Inflammatory macrophage (primary cell): ENCODE measurements around the gene EFNA1.
"Not testable (repeated sequence)": the region's sequence is repeated elsewhere in the genome, so short reads cannot be mapped to it uniquely, and the experiment has no call there.

Source experiments
- DNase-seq, 2 donors: peaks; one replicate each; pipeline ENCODE4 v3.0.0-alpha.2; 2020 to 2022

Gene EFNA1

DNA sequence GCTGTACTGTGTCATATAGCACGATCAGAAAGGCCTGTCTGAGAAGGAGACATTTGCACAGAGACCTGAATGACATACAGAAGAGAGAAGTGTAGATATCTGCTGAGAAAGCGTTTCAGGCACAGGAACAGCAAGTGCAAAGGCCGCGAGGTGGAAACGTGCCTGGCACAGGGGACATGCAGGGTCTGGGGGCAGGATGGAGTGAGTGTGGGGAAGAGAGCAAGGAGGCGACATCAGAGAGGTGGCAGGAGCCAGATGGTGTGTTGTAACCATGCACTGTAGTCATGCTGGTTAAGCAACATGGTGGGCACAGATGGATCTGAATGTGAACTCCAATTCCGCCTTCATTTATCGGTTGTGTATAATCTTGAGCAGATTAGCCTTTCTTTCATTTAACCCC is 32.5 kb downstream of the EFNA1 start:
- no peak for DNase-seq

DNA sequence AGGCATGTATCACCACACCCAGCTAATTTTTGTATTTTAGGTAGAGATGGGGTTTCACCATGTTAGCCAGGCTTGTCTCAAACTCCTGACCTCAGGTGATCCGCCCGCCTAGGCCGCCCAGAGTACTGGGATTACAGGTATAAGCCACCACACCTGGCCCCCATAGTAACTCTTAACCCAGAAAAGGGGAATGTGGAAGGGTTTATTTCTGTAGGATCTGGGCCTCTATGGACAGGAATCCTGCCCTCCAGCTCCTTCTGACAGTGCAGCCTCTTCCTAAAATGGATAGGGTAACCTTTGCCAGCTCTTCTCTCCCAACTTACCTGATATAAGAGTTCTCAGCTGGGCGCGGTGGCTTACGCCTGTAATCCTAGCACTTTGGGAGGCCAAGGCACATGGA is 35.0 kb downstream of the EFNA1 start:
- not testable (repeated sequence) for DNase-seq

DNA sequence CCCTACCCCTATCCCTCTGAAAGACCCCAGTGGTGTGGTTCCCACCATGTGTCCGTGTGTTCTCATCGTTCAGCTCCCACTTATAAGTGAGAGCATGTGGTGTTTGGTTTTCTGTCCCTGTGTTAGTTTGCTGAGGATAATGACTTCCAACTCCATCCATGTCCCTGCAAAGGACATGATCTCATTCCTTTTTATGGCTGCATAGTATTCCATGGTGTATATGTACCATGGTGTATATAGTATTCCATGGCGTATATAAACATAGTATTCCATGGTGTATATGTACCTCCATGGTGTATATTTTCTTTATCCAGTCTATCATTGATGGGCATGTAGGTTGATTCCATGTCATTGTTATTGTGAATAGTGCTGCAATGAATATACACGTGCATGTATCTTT is 36.1 kb downstream of the EFNA1 start:
- not testable (repeated sequence) for DNase-seq

DNA sequence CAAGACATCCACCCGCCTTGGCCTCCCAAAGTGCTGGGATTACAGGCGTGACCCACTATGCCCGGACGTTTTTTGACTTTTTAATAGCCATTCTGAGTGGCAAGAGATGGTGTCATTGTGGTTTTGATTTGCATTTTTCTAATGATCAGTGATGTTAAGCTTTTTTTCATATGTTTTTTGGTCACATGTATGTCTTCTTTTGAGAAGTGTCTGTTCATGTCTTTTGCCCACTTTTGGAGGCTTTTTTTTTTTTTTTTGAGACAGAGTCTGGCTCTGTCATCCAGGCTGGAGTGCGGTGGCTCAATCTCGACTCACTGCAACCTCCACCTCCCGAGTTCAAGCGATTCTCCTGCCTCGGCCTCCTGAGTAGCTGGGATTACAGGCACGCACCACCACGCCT is 36.9 kb downstream of the EFNA1 start:
- not testable (repeated sequence) for DNase-seq

DNA sequence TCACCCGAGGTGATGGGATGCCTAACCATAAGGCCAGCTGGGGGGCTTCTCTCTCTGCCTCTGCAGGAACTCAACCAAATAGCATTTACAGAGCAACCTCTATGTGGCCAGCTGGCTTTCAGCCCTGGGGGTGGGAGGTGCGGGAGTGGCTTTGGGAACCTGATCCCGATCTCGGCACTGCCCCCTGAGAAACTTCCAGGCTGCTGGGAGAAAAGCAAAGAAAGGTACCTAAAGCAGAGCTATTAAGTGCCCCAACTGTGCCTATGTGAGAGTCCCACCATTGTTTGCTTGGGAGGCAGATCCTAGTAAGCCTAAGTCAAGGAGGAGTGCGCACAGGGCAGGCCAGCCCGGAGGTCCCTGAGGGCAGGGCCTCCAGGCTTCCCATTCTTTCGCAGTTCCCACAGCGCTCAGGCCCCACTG is 38.4 kb downstream of the EFNA1 start:
- no peak for DNase-seq

DNA sequence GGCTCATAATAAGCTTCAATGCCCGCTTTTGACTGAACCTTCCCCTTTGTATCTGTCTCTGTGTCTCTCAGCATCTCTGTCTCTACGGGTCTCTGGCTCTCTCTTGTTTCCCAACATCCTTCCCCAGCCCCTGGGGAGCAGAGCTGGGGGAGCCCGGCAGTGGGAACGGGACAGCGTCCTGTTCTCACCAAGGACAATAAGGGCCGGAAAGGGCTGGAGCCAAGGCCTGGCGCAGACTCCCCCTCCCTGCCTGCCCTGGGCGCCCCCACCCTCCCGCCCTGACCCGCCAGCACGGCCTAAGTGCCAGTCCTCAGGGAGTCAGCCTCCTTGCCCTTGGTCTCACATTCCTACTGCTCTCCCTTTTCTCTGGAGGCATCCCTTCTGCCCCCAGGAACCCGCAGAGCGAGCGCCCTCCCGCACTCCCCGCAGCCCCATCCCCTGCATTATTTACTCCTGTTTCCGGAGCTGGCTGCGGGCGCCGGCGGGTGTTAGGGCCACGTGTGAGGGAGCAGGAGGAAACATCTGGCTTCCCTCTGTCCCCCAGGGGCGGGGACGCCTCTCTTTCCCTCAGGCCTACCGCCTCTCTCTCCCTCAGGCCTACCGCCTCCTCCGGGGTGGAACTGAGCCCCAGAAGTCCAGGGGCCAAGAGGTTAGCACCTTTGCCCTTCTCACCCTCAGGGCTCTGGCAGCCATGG is 38.9 kb downstream of the EFNA1 start:
- DNase-seq: no peak

DNA sequence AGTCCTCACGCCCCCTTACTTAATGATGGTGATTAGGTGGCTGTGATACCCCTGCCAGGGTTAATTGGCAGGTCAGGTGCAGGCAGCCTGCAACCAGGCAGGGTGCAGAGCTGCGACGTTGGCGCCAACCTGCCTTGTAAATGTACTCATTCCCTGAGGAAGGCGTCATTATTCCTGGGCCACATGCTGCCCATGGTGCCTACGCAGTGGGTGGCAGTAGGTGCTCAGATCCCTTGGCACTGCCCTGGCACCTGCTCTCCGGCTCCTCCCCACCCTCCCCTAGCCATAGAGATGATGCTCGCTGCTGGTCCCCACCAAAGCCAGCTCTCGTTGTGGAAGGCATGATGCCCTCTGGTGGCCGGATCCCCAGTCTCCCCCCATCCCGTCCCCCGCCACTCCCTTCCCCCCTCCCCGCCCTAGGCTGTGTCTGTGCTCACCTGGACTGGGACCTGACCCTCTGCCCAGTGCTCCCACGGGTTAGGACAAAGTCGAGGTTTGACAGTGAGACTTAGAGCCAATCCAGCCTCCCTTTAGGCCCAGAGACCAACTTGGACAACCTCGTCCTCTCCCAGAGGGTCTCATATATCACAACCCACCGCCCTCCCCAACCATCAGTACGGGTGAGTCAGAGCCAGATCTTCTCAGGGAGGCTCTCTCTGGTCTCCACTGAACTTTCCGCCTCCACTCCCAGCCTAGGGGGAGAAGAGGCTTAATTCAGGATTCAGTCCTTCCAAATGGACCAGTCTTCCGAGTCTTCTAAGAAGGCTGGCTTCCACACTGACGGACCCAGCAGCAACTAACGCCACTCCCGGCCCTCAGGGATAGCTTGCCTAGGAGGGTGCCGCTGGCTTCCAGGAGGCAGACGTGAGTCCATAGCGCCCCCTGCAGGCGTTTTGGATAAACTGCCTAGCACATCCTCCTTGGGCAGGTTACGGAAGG is 39.8 kb downstream of the EFNA1 start:
- peak; percentile 87 to 90 for DNase-seq

DNA sequence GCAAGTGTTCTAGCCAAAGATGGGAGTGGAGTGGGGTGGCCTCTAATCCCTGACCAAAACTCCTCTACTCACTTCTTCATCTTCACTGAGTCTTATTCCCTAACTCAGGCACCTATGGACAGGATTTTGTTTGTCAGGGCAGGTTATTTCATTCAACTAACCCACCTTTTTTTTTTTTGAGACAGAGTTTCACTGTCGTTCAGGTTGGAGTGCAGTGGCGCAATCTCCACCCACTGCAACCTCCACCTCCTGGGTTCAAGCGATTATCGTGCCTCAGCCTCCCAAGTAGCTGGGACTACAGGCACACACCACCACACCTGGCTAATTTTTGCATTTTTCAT is 40.4 kb downstream of the EFNA1 start:
- DNase-seq: not testable (repeated sequence)

DNA sequence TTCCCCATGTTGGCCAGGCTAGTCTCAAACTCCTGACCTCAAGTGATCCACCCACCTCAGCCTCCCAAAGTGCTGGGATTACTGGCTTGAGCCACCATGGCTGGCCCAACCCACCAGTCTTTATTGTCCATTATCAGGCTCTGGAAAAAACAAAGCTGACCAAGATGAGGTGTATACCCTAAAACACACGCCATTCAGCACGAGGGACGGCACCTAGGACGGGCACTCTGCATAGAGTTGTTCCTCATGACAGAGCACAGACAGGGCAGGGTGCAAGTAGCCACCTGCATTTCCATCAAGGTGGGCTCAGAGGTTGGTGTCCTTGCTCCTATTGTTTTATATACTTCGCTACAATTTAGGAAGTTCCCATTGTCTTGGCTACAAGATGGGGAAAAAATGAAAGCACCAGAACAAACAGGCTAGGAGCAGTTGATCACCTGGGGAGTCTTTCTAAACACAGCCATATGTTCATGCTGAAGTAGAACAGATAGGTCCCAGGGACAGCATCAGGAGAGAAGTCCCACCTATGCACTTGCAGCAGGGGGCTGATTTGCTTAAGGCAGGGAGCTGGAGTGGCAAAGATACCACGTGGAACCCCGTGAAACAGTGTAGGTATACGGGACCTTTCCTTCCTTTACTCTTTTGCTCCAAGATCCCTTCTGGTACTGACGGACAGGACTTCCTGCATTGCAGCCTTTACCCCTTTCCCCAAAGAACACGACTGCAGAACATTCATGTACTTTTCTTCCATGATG is 41.0 kb downstream of the EFNA1 start:
- no peak for DNase-seq

DNA sequence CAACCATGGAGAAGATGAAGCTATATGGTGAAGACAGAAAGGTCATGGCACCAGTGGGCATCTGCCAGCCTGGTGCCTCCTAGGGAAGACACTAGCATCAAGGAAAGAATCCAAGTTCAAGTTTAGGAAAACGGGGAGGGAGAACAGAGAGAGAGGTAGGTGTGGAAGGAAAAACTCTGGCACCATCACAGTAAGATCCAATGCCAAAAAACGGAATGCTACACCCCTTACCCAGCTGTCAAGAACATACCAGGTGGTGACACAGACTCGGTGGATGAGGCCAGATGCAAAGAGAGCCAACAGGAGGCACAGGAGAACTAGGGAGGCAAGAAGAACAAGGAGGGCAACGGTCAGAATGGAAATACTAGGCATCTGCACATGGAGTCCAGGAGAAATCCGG is 41.9 kb downstream of the EFNA1 start:
- DNase-seq: no peak

DNA sequence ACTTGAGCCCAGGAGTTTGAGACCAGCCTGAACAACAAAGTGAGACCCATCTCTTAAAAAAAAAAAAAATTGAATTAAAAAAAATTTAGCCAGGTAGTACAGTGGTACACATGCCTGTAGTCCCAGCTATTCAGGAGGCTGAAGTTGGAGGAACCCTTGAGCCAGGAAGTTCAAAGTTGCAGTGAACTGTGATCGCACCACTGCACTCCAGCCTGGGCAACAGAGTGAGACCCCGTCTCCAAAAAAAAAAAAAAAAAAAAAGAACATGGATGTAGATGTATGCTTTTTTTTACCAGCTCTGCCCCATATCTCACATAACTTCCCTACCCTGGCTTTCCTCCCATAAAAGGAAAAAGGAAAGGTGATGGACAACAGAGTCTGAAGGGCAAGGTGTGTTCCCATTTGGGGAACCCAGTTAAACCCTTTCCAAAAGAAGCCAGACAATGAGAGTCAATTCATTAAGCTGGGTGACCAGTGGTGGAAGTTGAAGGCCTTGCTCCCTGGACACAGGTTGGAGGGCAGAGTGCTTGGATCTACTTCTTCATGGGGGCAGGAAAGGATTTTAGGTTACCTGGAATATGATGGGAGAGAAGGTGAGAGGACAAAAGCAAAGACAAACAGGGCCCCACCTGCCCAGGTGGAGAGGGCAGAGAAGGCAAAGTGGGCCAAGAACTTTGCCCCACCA is 42.6 kb downstream of the EFNA1 start:
- DNase-seq: no peak

DNA sequence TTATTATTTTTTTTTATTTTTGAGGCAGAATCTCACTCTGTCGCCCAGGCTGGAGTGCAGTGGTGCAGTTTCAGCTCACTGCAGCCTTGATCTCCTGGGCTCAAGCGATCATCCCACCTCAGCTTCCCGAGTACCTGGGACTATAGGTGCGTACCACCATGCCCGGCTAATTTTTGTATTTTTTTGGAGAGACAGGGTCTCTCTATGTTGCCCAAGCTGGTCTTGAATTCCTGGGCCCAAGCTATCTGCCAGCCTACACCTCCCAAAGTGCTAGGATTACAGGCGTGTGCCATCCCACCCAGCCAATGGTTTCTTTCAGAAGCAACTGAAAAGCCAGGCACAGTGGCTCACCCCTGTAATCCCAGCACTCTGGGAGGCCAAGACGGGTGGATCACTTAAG is 43.1 kb downstream of the EFNA1 start:
- no peak for DNase-seq

DNA sequence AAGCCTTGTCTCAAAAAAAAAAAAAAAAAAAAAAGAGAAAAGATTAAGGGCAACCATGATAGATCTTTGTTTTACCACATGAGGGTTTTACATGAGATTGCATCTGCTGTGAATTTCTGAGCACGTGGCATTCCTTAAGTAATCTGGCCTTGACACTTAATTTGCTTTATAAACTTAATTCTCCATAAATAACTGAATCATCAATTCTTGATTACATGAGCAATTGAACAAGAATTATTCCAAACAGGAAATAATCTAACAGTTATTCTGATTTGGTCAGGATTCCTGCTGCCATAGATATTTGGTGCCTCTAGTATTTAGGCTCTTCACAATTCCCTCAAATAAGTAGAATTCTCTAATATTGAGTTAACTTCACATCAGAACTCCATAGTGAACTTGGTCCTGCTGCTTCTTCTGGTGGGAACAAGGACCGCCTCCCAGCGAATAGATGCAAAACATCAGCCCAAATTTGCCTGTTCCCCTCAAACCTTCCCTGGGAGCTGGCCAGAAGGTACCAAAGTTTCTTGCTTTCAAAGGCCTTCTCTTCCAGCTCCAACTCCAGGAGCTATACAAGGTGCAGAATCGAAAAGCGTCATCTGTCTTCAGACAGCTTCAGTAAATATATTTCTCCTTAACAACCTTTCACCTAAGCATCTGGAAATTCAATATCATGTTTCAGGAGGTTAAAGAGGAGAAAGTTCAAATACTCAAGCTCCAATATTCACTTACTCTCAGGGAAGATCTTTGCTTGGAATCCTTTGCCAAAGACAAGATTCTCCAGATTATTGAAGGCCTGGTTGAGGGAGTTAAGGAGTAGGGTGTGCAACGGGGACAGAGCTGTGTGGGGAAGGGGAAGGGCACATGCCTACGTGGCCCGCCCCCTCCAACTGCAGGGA is 44.4 kb downstream of the EFNA1 start:
- DNase-seq: no peak

DNA sequence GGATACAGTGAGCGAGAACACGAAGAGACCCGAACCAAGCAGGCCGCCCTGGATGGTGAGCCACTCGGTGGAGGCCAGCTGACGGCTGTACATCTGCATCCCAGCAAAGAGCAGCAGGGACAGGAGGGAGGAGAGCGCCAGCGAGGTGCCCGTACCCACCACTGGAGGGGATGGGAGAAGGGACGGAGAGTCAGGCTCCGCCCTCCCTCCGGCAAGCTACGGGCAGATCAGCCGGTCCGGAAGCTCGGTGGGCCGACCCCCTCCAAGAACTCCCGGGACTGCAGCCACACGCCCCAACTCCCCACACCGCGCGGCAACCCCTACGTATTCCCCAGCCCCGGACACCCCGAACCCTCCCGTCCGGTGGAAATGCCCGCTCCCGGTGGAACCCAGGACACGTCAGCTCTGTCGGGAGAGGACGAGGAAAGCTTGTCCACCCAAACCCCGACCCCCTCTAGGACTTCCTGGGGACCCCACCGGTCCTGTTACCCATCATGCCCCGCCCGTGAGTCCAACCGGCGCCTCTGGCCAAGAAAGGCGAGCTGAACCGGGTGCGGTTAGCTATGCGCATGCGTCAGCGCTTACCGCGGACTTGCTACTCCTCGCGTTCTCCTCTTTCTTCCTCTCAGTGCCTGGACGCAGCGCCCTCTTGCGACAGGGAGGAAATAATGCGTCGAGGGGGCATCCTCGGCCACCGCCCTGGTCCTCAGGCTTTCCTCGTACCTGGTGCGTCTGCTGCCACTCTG is 45.2 kb downstream of the EFNA1 start, which contains the start of gene KRTCAP2:
TSS of gene KRTCAP2 (minus strand) at position 573 of the 746 bp plus-strand sequence. CDS start at position 493, 80 bp downstream.
- DNase-seq: peak; percentile 95 to 96

DNA sequence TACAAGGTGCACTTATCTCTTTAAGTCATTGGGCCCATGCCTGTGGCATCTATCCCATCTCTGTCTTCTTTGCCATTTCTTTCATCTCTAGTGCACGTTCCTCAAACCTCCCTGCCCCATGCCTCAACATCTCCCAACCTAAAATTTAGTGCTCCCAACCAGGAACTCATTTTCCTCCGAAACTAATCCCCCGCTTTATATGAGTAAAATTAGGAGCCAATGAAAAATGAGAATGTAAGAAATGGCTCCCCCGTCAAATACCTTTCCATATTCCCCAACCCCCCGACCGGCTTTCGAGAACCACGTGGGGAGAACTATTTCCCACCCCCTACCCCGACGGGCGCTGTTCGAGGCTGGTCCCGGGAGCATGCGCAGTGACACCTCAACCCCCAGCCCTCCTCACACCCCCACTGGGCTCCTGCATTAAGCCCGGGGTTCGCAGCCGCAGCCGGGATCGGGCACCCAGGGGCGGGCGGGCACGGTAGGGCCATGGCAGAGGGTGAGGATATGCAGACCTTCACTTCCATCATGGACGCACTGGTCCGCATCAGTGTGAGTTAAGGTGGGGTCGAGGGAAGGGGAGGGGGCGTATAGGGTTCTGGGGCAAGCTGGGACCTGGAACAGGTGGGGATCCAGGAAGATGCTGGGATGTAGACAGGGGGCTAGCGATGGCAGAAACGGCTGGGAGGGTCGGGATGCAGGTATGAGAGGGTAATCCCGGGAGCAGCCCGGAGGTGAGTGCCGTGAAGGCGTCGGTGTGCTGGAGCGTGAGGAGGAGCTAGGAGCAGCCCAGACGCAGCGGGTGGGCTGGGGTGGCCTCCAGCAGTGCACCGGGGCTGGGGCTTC is 46.0 kb downstream of the EFNA1 start, which contains the start of gene TRIM46:
TSS of gene TRIM46 (plus strand) at position 372 of the 846 bp plus-strand sequence. CDS start at position 490, 118 bp downstream.
- no peak for DNase-seq

DNA sequence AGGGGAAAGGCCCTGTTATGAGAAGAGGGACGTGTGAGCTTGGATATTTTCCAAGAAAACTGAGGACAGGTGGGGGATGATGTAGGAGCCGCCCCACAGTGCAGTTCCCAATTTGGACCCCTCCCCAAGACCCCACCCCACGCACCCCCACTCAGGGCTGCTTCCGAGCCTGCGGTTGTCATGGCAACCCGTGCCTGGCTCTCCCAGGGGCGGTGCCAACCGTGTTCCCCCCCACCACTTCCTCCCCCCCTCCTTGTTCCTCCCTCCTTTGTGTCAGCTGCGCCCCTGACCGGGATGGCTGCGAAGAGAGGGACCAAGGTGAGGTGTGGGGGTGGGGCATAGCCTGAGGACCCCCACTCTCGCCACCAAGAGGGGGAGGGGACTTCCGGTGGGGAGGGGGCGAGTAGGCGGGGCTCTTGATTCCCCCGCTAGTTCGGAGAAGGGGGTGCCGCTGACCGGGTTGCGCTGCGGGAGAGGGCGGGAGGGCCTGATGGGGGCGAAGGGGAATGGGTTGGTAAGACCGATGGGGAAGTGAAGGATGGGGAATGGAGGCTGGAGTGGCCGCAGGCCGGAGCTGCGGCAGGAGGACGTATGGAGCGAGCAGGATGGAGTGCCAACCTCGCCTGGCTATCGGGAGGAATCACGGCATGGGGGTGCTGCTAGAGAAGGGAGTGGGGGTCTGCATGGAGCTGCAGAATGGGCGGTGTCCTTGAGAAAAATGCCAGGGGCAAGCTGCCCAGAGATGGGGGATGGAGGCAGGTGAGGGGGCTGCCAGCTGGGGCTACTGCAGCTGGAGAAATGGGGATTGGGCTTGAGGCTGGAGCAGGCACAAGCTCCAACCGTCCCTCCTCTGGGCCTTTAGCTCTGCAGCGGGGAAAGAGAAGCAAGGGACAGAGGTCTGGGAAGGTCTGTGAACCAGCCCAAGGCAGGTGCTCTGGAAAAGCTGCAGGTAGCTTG is 46.9 kb downstream of the EFNA1 start:
- DNase-seq: no peak

DNA sequence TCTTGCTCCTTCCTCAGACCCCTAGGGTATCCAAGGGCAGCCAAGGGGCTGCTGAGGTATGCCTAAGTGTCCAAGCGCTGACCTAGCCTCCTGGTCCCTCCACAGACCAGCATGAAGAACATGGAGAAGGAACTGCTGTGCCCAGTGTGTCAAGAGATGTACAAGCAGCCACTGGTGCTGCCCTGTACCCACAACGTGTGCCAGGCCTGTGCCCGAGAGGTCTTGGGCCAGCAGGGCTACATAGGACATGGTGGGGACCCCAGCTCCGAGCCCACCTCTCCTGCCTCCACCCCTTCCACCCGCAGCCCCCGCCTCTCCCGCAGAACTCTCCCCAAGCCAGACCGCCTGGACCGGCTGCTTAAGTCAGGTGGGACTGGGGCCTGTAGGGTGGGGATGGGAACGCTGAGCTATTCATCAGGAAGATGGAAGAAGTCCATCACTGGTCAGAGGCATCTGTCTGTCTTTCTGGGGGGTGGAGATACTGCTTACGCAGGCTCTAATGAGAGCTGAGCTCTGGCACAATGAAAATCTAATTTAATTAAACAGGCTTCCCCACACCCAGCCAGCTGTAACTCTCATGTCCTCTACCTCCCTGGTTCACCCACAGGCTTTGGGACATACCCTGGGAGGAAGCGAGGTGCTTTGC is 47.7 kb downstream of the EFNA1 start:
- no peak for DNase-seq

DNA sequence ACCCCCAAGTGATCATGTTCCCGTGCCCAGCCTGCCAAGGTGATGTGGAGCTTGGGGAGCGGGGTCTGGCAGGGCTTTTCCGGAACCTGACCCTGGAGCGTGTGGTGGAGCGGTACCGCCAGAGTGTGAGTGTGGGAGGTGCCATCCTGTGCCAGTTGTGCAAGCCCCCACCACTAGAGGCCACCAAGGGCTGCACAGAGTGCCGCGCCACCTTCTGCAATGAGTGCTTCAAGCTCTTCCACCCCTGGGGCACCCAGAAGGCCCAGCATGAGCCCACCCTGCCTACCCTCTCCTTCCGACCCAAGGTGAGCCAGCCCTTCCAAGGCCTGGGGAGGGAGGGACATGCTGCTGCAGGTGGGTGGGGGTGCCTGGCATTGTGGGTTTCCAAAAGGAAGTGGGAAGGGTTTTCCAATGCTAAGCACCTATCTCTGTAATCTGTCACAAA is 48.3 kb downstream of the EFNA1 start:
- DNase-seq: peak; percentile 30 to 39
